ENCODE measurements around the gene PTPRD.

PTPRD gene

GRCh38 chr9:10079284-10079964 is 533.4 kb downstream of the PTPRD start:
- no peaks in the 10 kb centered on the region for H3F3A ChIP-seq (ENCODE audit: insufficient read depth)
- no peaks in the 10 kb centered on the region for H3K79me2 ChIP-seq (ENCODE audit: insufficient read depth, low read length)
- no peak overlapping the region for H2AFZ ChIP-seq (ENCODE audit: low read depth, low read length, severe bottlenecking)
- H3K9ac ChIP-seq (ENCODE audit: low read length), result no peak overlapping the region
- TF ChIP-seq, protein P1, sequence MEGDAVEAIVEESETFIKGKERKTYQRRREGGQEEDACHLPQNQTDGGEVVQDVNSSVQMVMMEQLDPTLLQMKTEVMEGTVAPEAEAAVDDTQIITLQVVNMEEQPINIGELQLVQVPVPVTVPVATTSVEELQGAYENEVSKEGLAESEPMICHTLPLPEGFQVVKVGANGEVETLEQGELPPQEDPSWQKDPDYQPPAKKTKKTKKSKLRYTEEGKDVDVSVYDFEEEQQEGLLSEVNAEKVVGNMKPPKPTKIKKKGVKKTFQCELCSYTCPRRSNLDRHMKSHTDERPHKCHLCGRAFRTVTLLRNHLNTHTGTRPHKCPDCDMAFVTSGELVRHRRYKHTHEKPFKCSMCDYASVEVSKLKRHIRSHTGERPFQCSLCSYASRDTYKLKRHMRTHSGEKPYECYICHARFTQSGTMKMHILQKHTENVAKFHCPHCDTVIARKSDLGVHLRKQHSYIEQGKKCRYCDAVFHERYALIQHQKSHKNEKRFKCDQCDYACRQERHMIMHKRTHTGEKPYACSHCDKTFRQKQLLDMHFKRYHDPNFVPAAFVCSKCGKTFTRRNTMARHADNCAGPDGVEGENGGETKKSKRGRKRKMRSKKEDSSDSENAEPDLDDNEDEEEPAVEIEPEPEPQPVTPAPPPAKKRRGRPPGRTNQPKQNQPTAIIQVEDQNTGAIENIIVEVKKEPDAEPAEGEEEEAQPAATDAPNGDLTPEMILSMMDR (IDR thresholded peaks at IDR 0.05; ENCODE audit: insufficient read depth, low read length, poor library complexity, severe bottlenecking), result no peak
- TF ChIP-seq EZH2phosphoT487 (conservative IDR thresholded peaks at IDR 0.05; ENCODE audit: low read length), result no peak
- H3K36me3 ChIP-seq (ENCODE audit: low read length), result no peaks in the 10 kb centered on the region
- H3K9me3 ChIP-seq (ENCODE audit: insufficient read depth, low read length), result no peaks in the 10 kb centered on the region
- H3K27ac ChIP-seq (ENCODE audit: low read depth, low read length), result no peak overlapping the region
- H4K20me1 ChIP-seq (ENCODE audit: low read depth, low read length), result no peaks in the 10 kb centered on the region
- no peaks in the 10 kb centered on the region for H3K9me2 ChIP-seq (replicated peaks; ENCODE audit: insufficient read depth, low read length)
- H3K4me3 ChIP-seq (ENCODE audit: insufficient read depth, low read length, poor library complexity, severe bottlenecking), result no peak overlapping the region
- H3K4me2 ChIP-seq (ENCODE audit: low read depth, low read length, poor library complexity, severe bottlenecking), result no peak overlapping the region
- no peaks in the 10 kb centered on the region for H3K27me3 ChIP-seq (ENCODE audit: low read length)

GRCh38 chr9:10071579-10071978 is 541.2 kb downstream of the PTPRD start:
- H3K27ac ChIP-seq (ENCODE audit: low read depth, low read length), result no peak overlapping the region
- H4K20me1 ChIP-seq (ENCODE audit: low read depth, low read length), result no peaks in the 10 kb centered on the region
- H3F3A ChIP-seq (ENCODE audit: insufficient read depth), result no peaks in the 10 kb centered on the region
- no peak overlapping the region for H3K9ac ChIP-seq (ENCODE audit: low read length)
- no peak overlapping the region for H2AFZ ChIP-seq (ENCODE audit: low read depth, low read length, severe bottlenecking)
- TF ChIP-seq, protein P1 (IDR thresholded peaks at IDR 0.05; ENCODE audit: insufficient read depth, low read length, poor library complexity, severe bottlenecking), result no peak
- TF ChIP-seq EZH2phosphoT487 (conservative IDR thresholded peaks at IDR 0.05; ENCODE audit: low read length), result no peak
- no peak overlapping the region for H3K4me2 ChIP-seq (ENCODE audit: low read depth, low read length, poor library complexity, severe bottlenecking)
- H3K9me3 ChIP-seq (ENCODE audit: insufficient read depth, low read length), result no peaks in the 10 kb centered on the region
- no peaks in the 10 kb centered on the region for H3K79me2 ChIP-seq (ENCODE audit: insufficient read depth, low read length)
- no peaks in the 10 kb centered on the region for H3K27me3 ChIP-seq (ENCODE audit: low read length)
- no peaks in the 10 kb centered on the region for H3K9me2 ChIP-seq (replicated peaks; ENCODE audit: insufficient read depth, low read length)
- no peaks in the 10 kb centered on the region for H3K36me3 ChIP-seq (ENCODE audit: low read length)
- no peak overlapping the region for H3K4me3 ChIP-seq (ENCODE audit: insufficient read depth, low read length, poor library complexity, severe bottlenecking)

DNA sequence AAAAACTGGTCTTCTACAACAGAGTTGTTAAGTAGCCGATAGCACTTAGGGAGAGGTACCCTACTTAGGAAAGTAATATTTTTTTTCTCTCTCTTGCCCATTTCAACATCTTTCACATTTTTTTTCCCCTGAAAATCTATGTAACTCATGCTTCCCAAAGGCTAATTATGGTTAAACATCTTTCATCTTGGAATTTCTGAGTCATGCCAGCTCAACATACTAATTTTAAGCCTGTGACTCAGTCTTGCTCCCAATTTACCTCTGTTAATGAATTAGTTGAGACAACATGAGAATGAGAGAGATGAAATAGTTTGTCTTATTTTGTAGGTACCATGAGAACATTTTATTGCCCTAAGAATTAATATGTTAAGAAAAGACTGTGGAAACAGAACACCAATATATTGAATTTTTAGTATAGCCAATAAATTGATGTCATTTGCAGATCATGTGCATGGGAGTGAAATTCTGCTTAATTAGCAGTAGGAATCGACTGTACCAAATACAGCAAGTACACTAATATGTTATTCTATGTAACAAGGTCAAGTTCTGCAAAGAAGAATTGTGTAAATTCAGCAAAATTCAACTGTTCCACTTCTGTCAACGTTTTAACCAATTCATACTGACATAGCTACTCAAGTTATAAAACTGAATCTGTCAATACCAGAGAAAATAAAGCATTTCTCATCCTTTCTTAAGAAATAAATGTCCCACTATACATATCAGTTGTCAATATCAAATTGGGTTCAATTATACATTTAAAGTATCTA is 550.0 kb downstream of the PTPRD start:
- Histone ChIP-seq H3K79me2 (ENCODE audit: insufficient read depth, low read length) (no peaks in the 10 kb centered on the region), H4K20me1 (ENCODE audit: low read depth, low read length) (no peaks in the 10 kb centered on the region), H3K4me3 (ENCODE audit: insufficient read depth, low read length, poor library complexity, severe bottlenecking) (no peak overlapping the region), H3K9me3 (ENCODE audit: insufficient read depth, low read length) (no peaks in the 10 kb centered on the region), H3K27me3 (ENCODE audit: low read length) (no peaks in the 10 kb centered on the region), H3K9ac (ENCODE audit: low read length) (no peak overlapping the region), H2AFZ (ENCODE audit: low read depth, low read length, severe bottlenecking) (no peak overlapping the region), H3K36me3 (ENCODE audit: low read length) (no peaks in the 10 kb centered on the region), H3K9me2 (replicated peaks; ENCODE audit: insufficient read depth, low read length) (no peaks in the 10 kb centered on the region), H3F3A (ENCODE audit: insufficient read depth) (no peaks in the 10 kb centered on the region), H3K27ac (ENCODE audit: low read depth, low read length) (no peak overlapping the region), H3K4me2 (ENCODE audit: low read depth, low read length, poor library complexity, severe bottlenecking) (no peak overlapping the region)
- no peak for TF ChIP-seq EZH2phosphoT487 (conservative IDR thresholded peaks at IDR 0.05; ENCODE audit: low read length)
- TF ChIP-seq, protein P1 (IDR thresholded peaks at IDR 0.05; ENCODE audit: insufficient read depth, low read length, poor library complexity, severe bottlenecking), result no peak
